Neural cell (in vitro differentiated cells): Measurements from ENCODE around the gene TACC3.

Experiments
- CTCF ChIP-seq: fragments of 450-650 bp; IDR thresholded peaks from 2 replicates; pipeline ENCODE4 v1.5.1; 2014; ENCODE audit warnings: antibody characterized with exemption, mild to moderate bottlenecking, moderate library complexity; ENCODE audit not compliant: poor library complexity, severe bottlenecking
- EP300 ChIP-seq: fragments of 450-650 bp; conservative IDR thresholded peaks from 2 replicates; pipeline ENCODE4 v1.6.1; 2014; ENCODE audit warnings: antibody characterized with exemption, mild to moderate bottlenecking, moderate library complexity; ENCODE audit not compliant: poor library complexity, severe bottlenecking
- EZH2 ChIP-seq: fragments of 200-600, 300-800 bp; shearing (Covaris generic), sonication (generic); IDR thresholded peaks from 2 replicates; pipeline ENCODE4 v1.6.1; 2014; ENCODE audit warnings: antibody characterized with exemption, low read length, borderline replicate concordance, mild to moderate bottlenecking; ENCODE audit not compliant: insufficient read depth, poor library complexity, severe bottlenecking
- MXI1 ChIP-seq: fragments of 450-650 bp; conservative IDR thresholded peaks from 2 replicates; pipeline ENCODE4 v1.6.1; 2014; ENCODE audit warnings: antibody characterized with exemption, mild to moderate bottlenecking; ENCODE audit not compliant: poor library complexity, severe bottlenecking
- POLR2AphosphoS5 ChIP-seq: IDR thresholded peaks from 2 replicates; pipeline ENCODE4 v1.6.1; 2012
- RAD21 ChIP-seq: fragments of 450-650 bp; conservative IDR thresholded peaks from 2 replicates; pipeline ENCODE4 v1.6.1; 2014; ENCODE audit warnings: antibody characterized with exemption, mild to moderate bottlenecking, moderate library complexity
- REST ChIP-seq: IDR thresholded peaks from 2 replicates; pipeline ENCODE4 v1.6.1; 2012; ENCODE audit warnings: borderline replicate concordance
- SMC3 ChIP-seq: fragments of 450-650 bp; conservative IDR thresholded peaks from 2 replicates; pipeline ENCODE4 v1.6.1; 2014; ENCODE audit warnings: antibody characterized with exemption, mild to moderate bottlenecking, moderate library complexity; ENCODE audit not compliant: poor library complexity
- TAF1 ChIP-seq: IDR thresholded peaks from 2 replicates; pipeline ENCODE4 v1.6.1; 2012; ENCODE audit warnings: low read depth

- TF ChIP-seq CTCF, result no peak
- TF ChIP-seq SMC3, result no peak
- no peak for TF ChIP-seq POLR2AphosphoS5
- TF ChIP-seq EZH2, result no peak
- no peak for TF ChIP-seq EP300
- no peak for TF ChIP-seq RAD21
- TF ChIP-seq TAF1, result no peak
- no peak for TF ChIP-seq REST
- TF ChIP-seq MXI1, result no peak
Observed at GRCh38 chr4:1784789-1785591, 63.7 kb downstream of the TACC3 start.
